ENCODE measurements around the gene CCDC174.

CCDC174 gene

DNA sequence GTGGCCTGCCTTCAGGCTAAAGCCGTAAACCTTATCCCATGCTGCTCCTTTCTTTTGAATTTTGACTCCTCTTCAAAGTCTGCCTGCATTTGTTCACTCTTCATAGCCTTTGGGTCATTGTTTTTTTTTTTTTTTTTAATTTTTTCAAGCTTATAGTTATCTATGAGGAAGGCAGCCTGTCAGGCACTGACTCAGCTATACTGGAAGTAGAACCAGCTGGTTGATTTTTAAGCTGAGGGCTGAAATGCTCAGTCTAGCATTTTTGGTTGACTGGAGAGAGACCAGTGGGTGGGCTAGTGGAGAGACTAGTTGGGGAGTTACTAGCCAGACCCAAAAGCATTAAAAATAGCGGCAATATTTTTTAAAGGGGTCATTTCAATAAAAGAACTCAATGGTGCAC lies 67.4 kb downstream of the CCDC174 start:
- TF ChIP-seq, protein P1, sequence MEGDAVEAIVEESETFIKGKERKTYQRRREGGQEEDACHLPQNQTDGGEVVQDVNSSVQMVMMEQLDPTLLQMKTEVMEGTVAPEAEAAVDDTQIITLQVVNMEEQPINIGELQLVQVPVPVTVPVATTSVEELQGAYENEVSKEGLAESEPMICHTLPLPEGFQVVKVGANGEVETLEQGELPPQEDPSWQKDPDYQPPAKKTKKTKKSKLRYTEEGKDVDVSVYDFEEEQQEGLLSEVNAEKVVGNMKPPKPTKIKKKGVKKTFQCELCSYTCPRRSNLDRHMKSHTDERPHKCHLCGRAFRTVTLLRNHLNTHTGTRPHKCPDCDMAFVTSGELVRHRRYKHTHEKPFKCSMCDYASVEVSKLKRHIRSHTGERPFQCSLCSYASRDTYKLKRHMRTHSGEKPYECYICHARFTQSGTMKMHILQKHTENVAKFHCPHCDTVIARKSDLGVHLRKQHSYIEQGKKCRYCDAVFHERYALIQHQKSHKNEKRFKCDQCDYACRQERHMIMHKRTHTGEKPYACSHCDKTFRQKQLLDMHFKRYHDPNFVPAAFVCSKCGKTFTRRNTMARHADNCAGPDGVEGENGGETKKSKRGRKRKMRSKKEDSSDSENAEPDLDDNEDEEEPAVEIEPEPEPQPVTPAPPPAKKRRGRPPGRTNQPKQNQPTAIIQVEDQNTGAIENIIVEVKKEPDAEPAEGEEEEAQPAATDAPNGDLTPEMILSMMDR (IDR thresholded peaks at IDR 0.05; ENCODE audit: low read depth, low read length), result no peak
- H3K4me3 ChIP-seq (ENCODE audit: low read depth, low read length), result no peak overlapping the region

DNA sequence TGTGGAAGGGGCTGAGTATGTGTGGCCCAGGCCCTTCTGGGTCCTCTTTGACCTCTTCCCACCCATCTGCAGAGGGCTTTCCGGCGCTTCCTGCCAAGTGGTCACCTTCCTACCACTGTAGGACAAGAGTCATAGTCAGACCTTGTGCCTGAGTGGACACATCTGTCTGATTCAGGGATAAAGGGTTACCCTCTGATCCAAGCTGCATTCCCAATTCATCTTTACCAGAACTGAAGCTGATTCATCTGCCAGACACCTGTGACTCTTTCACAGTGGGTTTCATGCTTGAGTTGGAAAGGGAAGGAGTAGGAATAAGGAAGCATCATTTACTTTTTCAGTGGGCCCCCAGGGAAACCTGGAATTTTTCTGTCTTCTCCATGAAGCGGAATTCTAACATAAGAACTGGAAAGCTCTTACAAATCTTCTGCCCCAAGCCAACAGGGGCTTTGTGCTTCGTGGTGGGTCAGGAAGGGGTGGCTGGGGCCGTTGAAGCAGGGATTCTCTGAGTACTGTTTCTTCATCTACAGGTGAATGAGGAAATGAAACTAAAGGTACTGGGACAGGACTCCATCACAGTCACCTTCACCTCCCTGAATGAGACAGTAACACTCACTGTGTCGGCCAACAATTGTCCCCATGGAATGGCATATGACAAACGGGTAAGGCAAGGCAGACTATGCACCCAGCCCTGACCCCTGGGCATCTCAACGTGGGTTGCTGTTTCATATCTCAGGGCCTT lies 69.7 kb downstream of the CCDC174 start:
- TF ChIP-seq, protein P1 (IDR thresholded peaks at IDR 0.05; ENCODE audit: low read depth, low read length), result no peak
- no peak overlapping the region for H3K4me3 ChIP-seq (ENCODE audit: low read depth, low read length)

Data from WI38 (cell line).